ENCODE results near the gene LPP. TPM values are rescaled to one million over a fixed set of nuclear protein-coding genes. Genes with fewer than 3 reads are reported as not detected.

The LPP gene
- total and polyA plus RNA-seq, 2 of the 13 experiments (the other 11 are each of a cell fraction or from before 2014, with no cell fraction given): 19.2 to 29.9 TPM

DNA sequence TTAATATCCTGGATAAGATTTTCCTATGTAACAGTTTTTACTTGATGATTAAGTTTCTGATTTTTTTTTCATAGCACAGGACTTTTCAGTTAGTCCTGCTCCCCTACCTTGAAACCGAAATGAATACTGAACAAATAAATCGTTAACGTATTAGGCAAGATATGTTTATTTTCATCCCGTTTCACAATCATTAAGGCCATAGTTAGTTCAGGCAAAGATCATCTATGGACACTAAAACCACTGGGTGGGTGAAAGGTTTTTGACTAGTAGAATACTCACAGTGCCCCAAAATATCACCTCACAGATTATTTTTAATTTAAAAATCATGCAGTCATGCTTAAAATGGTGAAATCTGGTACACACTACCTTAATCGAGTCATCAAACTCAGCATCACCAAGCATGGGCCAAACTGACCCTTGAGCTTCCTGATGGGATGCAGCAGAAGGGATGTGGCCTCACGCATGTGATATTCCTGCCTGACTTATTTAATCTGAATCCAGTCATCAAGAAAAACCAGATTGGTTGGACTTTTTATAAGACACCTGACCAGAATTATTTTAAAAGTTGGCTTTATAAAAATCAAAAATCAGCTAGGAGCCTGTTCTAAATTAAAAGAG is 365.0 kb downstream of the LPP start (continued):
- TF ChIP-seq ZNF468 (CRISPR knock-in tag; IDR thresholded peaks at IDR 0.05): no peak
- TF ChIP-seq ZNF138 (CRISPR knock-in tag; IDR thresholded peaks at IDR 0.05; ENCODE audit: low read depth): no peak
- no peak for TF ChIP-seq STAT5B (CRISPR knock-in tag; IDR thresholded peaks at IDR 0.05)
- TF ChIP-seq RCOR2 (CRISPR knock-in tag; IDR thresholded peaks at IDR 0.05): peak; percentile 71; the same call in 1 of the 2 replicates
- TF ChIP-seq ZNF343 (CRISPR knock-in tag; IDR thresholded peaks at IDR 0.05): no peak
- TF ChIP-seq ZFP62 (CRISPR knock-in tag; IDR thresholded peaks at IDR 0.05): no peak
- TF ChIP-seq HOXA5 (CRISPR knock-in tag; IDR thresholded peaks at IDR 0.05): peak; percentile 27; the same call in 1 of the 2 replicates
- TF ChIP-seq GATA4 (IDR thresholded peaks at IDR 0.05; ENCODE audit: borderline replicate concordance, low read depth): no peak
- no peak; the same call in 1 of the 2 replicates for TF ChIP-seq MAX (IDR thresholded peaks at IDR 0.05)
- TF ChIP-seq THAP11 (CRISPR knock-in tag; IDR thresholded peaks at IDR 0.05): no peak
- TF ChIP-seq ISX (CRISPR knock-in tag; conservative IDR thresholded peaks at IDR 0.05): no peak
- 0 out of 2 replicates have a peak, but pooled peaks have one; percentile 37 for TF ChIP-seq SMAD3 (CRISPR knock-in tag; IDR thresholded peaks at IDR 0.05)
- TF ChIP-seq NONO (IDR thresholded peaks at IDR 0.05): no peak
- no peak for TF ChIP-seq NONO (CRISPR knock-in tag; conservative IDR thresholded peaks at IDR 0.05)
- TF ChIP-seq SETDB1 (CRISPR knock-in tag; IDR thresholded peaks at IDR 0.05; ENCODE audit: borderline replicate concordance): no peak
- TF ChIP-seq, protein P1, sequence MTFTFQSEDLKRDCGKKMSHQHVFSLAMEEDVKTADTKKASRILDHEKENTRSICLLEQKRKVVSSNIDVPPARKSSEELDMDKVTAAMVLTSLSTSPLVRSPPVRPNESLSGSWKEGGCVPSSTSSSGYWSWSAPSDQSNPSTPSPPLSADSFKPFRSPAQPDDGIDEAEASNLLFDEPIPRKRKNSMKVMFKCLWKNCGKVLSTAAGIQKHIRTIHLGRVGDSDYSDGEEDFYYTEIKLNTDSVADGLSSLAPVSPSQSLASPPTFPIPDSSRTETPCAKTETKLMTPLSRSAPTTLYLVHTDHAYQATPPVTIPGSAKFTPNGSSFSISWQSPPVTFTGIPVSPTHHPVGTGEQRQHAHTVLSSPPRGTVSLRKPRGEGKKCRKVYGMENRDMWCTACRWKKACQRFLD (CRISPR knock-in tag; IDR thresholded peaks at IDR 0.05; ENCODE audit: borderline replicate concordance): no peak
- no peak for TF ChIP-seq ZSCAN21 (CRISPR knock-in tag; IDR thresholded peaks at IDR 0.05; ENCODE audit: borderline replicate concordance)
- peak; percentile 50; the same call in 1 of the 2 replicates for TF ChIP-seq HNF4G (IDR thresholded peaks at IDR 0.05; ENCODE audit: borderline replicate concordance, low read depth, low read length)
- TF ChIP-seq HNF4G (CRISPR knock-in tag; IDR thresholded peaks at IDR 0.05; ENCODE audit: borderline replicate concordance, low read depth): no peak
- no peak for TF ChIP-seq FOXP1 (IDR thresholded peaks at IDR 0.05)
- peak; percentile 70; the same call in 1 of the 2 replicates for TF ChIP-seq FOXP1 (CRISPR knock-in tag; IDR thresholded peaks at IDR 0.05)
- TF ChIP-seq RBAK (CRISPR knock-in tag; IDR thresholded peaks at IDR 0.05): no peak
- TF ChIP-seq ZNF484 (CRISPR knock-in tag; IDR thresholded peaks at IDR 0.05; ENCODE audit: borderline replicate concordance, low read depth): no peak
- TF ChIP-seq ZNF337 (CRISPR knock-in tag; IDR thresholded peaks at IDR 0.05; ENCODE audit: borderline replicate concordance, low read depth): no peak
- no peak for TF ChIP-seq MAFG (CRISPR knock-in tag; IDR thresholded peaks at IDR 0.05)
- no peak for TF ChIP-seq ZNF160 (CRISPR knock-in tag; IDR thresholded peaks at IDR 0.05)
- no peak for TF ChIP-seq SRF (IDR thresholded peaks at IDR 0.05; ENCODE audit: low read depth, low read length)
- TF ChIP-seq NFE2 (CRISPR knock-in tag; IDR thresholded peaks at IDR 0.05): no peak
- no peak for TF ChIP-seq ZNF816 (CRISPR knock-in tag; IDR thresholded peaks at IDR 0.05; ENCODE audit: borderline replicate concordance)
- TF ChIP-seq ZNF567 (CRISPR knock-in tag; IDR thresholded peaks at IDR 0.05; ENCODE audit: borderline replicate concordance): no peak
- no peak for TF ChIP-seq POLR2AphosphoS2 (IDR thresholded peaks at IDR 0.05; ENCODE audit: low read depth, low read length)
- TF ChIP-seq MAFK (conservative IDR thresholded peaks at IDR 0.05 in 1 of 2, IDR thresholded peaks at IDR 0.05 in 1 of 2; ENCODE audit: low read length in 2 of 2): no peak
- TF ChIP-seq PITX1 (CRISPR knock-in tag; IDR thresholded peaks at IDR 0.05): no peak
- peak; percentile 82 for TF ChIP-seq BCL6 (CRISPR knock-in tag; IDR thresholded peaks at IDR 0.05)
- no peak for TF ChIP-seq NFRKB (IDR thresholded peaks at IDR 0.05)
- TF ChIP-seq PLRG1 (conservative IDR thresholded peaks at IDR 0.05): no peak
